ENCODE results near the gene KRTAP5-5.
"Not testable (repeated sequence)": the region's sequence is repeated elsewhere in the genome, so short reads cannot be mapped to it uniquely, and the experiment has no call there.

KRTAP5-5 gene

GRCh38 chr11:1642288-1643145 is 12.9 kb downstream of the KRTAP5-5 start:
- no peak for FAIRE-seq

GRCh38 chr11:1643146-1643690 is 13.6 kb downstream of the KRTAP5-5 start:
- FAIRE-seq, result no peak

DNA sequence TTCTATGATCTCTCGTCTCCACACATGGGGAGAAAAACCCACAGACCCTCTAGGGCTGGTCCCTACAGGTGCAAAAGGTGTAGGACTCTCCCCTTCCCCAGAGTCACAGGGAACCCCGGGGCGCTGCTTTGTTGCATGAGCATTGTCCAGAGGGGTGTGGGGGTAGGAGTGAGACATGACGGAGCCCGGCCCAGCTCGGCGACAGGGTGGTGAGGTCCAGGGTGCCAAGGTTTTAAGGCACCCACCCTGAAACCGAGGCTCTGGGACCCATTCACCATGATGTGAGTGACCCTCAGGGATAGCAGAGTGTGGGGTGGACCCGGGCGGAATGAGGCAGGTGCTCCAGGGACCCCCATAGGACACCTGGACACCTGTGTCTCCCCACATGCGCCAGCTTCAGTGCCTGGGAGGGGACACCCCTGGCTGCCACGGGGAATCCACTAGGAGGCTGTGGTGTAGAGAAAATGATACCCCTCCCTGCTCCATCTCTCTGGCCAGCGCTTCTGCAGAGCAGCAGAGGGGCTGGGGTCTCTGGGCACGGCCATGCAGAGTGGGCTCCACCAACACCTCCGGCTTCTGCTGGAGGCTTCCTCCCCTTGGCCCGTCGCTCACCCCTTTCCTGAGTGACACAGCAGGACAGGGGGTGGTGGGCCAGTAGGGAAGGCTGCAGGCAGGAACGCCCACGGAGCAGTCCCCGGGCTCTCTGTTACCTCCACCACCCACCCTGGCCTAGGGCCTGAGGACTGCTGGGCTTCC is 15.2 kb downstream of the KRTAP5-5 start:
- no peak for FAIRE-seq

DNA sequence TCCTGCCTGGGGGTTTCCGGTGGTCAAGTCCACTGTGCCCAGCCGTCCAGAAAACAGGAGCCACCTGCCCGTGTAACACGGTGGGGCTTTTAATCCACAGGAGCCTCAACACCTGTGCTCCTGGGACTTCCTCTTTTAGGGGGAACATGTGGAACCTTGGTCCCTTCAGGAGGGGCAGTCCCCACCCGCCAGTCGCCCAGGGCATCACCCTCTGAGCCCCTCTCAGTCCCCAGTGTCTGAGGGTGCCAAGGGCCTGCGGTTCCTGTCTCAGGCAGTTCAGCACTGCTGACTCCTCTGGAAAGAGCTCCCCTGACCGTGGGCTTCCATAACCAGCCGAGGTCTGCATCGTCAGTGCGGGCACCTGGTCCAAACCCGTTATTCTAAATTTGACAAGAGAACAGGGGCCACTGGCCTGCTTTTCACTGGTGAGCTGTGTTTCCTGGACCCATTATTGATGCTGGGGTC is 15.8 kb downstream of the KRTAP5-5 start:
- FAIRE-seq, result no peak

- not testable (repeated sequence) for FAIRE-seq
Observed at GRCh38 chr11:1646540-1646939, 17.0 kb downstream of the KRTAP5-5 start.

DNA sequence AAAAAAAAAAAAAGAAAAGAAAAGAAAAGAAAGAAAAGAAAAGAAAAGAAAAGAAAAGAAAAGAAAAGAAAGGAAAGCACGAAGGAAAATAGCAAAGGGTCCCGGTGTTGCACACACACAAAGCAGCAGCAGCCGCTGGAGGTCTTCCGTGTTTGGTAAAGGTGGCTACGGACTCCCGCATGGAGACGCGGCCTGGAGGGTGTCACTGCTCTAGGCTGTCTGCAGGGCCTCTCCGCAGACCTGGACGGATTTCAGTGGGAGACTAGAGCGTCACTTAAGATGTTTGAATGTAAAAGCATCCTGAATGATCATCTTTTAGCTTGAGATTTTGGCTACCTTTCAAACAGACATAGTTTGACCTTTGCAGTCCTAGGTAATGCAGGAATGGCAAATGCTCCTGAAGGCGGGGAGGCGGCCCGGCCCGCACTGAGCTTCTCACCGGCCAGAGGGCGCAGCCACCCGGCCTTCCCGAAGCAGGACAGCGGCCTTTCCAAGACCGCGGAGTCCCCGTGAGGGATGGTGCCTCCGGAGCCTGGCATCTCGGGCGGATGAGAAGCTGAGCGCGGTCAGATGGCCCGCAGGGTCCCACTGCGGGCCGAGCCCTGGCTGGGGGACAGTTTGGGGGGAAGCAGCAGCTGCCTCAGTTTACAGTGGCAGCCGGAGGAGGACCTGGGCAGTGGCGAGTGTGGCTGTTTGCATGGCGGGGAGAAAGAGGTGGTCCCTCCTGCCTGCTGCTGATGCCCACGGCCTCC is 18.5 kb downstream of the KRTAP5-5 start:
- FAIRE-seq, result no peak

GRCh38 chr11:1648653-1649420 is 19.3 kb downstream of the KRTAP5-5 start:
- FAIRE-seq, result no peak

- no peak for FAIRE-seq
Observed at GRCh38 chr11:1650034-1650917, 20.7 kb downstream of the KRTAP5-5 start.

- no peak for FAIRE-seq
Observed at GRCh38 chr11:1650918-1651262, 21.3 kb downstream of the KRTAP5-5 start.

- FAIRE-seq, result no peak
Observed at GRCh38 chr11:1651411-1651980, 21.9 kb downstream of the KRTAP5-5 start.

DNA sequence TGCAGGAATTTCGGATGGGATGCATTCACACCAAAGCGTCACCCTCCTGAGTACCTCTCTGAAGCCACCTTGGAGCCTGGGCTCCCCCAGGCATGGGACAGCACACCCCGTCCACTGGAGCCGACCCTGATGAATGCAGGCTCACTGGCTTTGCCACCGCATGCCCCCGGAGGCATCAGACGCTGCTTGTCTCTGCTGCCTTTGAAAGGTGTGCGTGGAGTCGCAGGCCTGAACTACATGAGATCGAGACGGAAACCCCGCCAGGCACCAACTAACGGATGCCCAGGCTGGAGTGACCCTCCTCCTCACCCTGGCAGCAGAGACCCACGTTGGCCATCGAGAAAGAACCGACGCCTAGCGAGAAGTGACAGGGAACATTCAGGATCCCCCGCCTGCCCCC is 22.5 kb downstream of the KRTAP5-5 start:
- FAIRE-seq, result no peak

DNA sequence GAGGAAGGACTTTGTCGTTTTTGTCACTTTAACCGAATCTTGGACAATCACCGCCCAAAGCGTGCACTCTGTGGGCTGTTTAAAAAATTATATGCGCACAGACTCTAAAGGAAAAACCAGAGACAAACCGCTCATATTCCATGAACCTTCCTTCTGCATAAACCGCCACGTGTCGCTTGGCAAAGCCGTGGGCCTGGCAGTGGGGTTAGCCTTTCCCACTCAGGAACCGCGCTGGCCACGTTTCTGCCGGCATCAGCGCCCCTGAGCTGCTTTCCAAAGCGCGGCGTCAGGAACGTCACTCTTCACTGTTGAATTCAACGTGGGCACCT is 22.8 kb downstream of the KRTAP5-5 start:
- no peak for FAIRE-seq

- FAIRE-seq, result no peak
Observed at GRCh38 chr11:1652771-1653540, 23.4 kb downstream of the KRTAP5-5 start.

DNA sequence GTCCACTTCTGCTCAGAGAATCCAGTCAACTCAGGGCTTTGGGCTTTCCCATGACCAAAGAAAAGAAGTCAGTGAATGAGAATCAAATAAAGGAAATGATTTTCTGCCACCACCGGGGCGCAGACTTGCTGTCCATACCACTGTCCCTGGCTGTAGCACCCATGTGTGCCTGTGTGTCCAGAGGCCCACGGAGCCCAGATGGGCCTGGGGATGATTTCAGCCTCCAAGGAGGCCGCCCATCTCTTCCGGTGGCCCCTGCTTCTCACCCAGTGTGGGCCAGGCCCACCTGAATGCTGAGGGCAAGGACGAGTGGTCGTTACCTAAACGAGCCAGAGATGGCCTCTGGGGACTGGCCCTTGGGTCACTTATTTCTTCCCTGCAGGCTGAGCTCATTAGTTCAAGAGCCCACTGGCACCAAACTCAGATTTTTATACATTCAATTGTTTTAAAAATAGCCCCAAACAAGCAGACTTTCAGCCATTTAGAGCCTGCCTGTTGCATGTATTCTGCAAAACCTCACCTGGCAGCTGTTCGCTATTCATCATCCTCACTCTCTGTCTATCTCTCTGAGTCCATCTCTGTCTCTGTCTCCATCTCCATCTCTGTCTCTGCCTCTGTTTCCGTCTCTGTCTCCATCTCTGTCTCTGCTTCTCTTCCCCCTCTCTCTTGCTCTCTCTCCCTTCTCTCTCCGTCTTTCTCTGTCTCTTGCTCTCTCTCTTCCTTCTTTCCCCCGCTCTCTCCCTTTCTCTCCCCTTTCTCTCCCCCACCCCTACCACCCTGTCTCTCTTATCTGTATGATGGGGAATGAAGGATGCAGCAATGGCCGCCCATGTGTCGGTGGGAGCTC is 24.2 kb downstream of the KRTAP5-5 start:
- FAIRE-seq, result no peak

- no peak for FAIRE-seq
Observed at GRCh38 chr11:1654388-1655167, 25.0 kb downstream of the KRTAP5-5 start.

DNA sequence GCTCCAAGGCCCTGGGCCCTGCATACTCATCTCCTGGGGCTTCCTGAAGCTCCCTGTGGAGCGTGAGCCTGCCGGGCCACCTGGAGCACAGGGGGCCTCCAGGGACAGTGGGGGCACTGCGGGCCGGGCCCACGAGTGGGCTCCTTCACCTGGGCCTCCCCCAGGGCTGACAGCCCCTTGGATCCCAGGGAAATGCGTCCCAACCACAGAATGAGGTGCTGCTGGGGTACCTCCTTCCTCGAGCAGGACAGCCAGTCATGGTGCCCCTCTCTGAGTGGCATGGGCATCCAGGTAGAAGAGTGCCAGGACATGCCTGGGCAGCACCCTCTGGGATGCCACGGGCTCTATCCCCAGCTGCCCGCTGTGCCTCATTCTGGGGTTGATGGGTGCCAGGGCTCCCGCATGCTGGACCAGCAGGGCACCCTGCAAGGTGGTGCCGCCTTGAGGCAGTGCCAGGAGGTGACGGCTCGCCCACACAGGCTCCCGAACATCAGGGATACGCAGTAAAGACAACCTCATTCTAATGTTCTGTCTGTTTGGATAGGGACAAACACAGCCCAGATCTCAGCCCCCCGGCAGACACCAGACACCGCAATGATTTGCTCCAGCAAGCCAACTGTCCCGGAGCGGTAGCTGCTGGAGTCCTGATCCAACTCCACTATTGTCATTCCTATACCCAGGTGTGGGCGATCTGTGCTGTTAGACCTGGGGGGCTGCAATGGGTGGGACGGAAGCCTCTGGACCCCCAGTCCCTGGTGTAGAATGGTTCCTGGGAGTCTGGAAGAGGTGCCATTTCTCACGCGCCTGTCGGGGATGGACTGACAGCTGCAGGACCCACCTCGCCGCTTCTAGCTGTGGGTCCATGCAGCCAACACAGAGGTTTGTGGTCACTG is 25.8 kb downstream of the KRTAP5-5 start:
- FAIRE-seq, result no peak

GRCh38 chr11:1656061-1656441 is 26.5 kb downstream of the KRTAP5-5 start:
- FAIRE-seq, result no peak

Measured in colon (tissue), 2 donors.